HEK293T (cell line): ENCODE data around the gene SLC7A7.

Experiments
- CTBP1 ChIP-seq: fragments of 450-650 bp; IDR thresholded peaks from 2 replicates; pipeline ENCODE4 v1.6.1; 2016; ENCODE audit warnings: borderline replicate concordance
- FOXA1 ChIP-seq: fragments of 450-650 bp; IDR thresholded peaks from 2 replicates; pipeline ENCODE4 v1.6.1; 2016; ENCODE audit warnings: mild to moderate bottlenecking
- SP1 ChIP-seq: fragments of 450-650 bp; IDR thresholded peaks from 2 replicates; pipeline ENCODE4 v1.6.1; 2017
- SUZ12 ChIP-seq: fragments of 450-650 bp; IDR thresholded peaks from 2 replicates; pipeline ENCODE4 v1.6.1; 2016; ENCODE audit warnings: mild to moderate bottlenecking
- TARDBP ChIP-seq: fragments of 450-650 bp; IDR thresholded peaks from 2 replicates; pipeline ENCODE4 v1.6.1; 2016
- ZNF384 ChIP-seq: fragments of 450-650 bp; IDR thresholded peaks from 2 replicates; pipeline ENCODE4 v1.6.1; 2016

GRCh38 chr14:22791301-22791700 lies 23.9 kb downstream of the SLC7A7 start:
- TF ChIP-seq SP1 (no peak), SUZ12 (no peak), CTBP1 (no peak), FOXA1 (no peak), TARDBP (no peak), ZNF384 (no peak)
